GM12872 (cell line): ENCODE data around the gene SLC9B2.

Source experiments
- TF ChIP-seq, protein P1 (sequence below): IDR thresholded peaks from 3 replicates; pipeline ENCODE4 v1.5.1; 2011; ENCODE audit warnings: low read depth, mild to moderate bottlenecking, low read length, moderate library complexity; ENCODE audit not compliant: insufficient read depth

The SLC9B2 gene

DNA sequence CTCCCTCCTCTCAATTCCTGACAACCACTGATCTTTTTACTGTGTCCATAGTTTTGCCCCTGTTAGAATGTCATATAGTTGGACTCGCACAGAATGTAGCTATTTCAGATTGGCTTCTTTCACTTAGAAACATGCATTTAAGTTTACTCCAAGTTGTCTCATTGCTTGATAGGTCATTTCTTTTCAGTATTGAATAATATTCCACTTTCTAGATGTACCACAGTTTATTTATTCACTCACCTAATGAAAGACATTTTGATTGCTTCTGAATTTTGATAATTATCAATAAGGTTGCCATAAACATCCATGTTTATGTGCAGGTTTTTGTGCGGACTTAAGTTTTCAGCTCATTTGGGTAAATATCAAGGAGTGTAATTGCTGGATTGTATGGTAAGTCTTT lies 95.6 kb downstream of the SLC9B2 start:
- TF ChIP-seq, protein P1, sequence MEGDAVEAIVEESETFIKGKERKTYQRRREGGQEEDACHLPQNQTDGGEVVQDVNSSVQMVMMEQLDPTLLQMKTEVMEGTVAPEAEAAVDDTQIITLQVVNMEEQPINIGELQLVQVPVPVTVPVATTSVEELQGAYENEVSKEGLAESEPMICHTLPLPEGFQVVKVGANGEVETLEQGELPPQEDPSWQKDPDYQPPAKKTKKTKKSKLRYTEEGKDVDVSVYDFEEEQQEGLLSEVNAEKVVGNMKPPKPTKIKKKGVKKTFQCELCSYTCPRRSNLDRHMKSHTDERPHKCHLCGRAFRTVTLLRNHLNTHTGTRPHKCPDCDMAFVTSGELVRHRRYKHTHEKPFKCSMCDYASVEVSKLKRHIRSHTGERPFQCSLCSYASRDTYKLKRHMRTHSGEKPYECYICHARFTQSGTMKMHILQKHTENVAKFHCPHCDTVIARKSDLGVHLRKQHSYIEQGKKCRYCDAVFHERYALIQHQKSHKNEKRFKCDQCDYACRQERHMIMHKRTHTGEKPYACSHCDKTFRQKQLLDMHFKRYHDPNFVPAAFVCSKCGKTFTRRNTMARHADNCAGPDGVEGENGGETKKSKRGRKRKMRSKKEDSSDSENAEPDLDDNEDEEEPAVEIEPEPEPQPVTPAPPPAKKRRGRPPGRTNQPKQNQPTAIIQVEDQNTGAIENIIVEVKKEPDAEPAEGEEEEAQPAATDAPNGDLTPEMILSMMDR: no peak
